ENCODE results near the gene TAOK3. TPM values are rescaled to one million over a fixed set of nuclear protein-coding genes. Genes with fewer than 3 reads are reported as not detected.

Gene TAOK3
- total and polyA plus RNA-seq, 2 of the 4 experiments (the other 2 are of a cell fraction): 26.3 to 54.5 TPM

DNA sequence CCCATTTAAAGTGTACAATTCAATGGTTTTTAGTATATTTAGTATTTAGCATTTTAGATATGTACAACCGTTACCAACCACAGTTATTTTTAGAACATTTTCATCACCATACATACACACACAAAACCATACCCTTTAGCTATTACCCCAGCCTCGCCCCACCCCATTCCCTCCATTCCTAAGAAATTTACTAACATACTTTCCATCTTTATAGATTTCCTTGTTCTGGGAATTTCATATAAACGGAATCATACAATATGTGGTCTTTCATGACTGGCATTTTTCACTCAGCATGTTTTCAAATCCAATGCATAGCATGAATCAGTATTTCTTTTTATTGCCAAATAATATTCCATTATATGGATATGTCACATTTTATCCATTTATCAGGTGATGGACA lies 101.5 kb downstream of the TAOK3 start:
- Histone ChIP-seq H3K4me2 (ENCODE audit: low read depth, low read length) (no peak overlapping the region), H3K27me3 (ENCODE audit: control insufficient read depth, insufficient read depth, low read length) (no peaks in the 10 kb centered on the region), H3K18ac (ENCODE audit: low read depth, low read length) (no peak overlapping the region), H2BK15ac (ENCODE audit: low read depth, low read length) (no peak overlapping the region), H2BK20ac (ENCODE audit: low read depth, low read length) (no peak overlapping the region), H3K36me3 (ENCODE audit: control insufficient read depth, insufficient read depth, low read length) (no peaks in the 10 kb centered on the region), H3K9me1 (ENCODE audit: insufficient read depth, low read length) (no peaks in the 10 kb centered on the region), H3K14ac (replicated peaks; ENCODE audit: low read depth, low read length) (no peak overlapping the region), H2BK5ac (ENCODE audit: low read depth, low read length, poor library complexity, severe bottlenecking) (no peak overlapping the region), H3K4me3 (ENCODE audit: insufficient read depth, low read depth, low read length) (no peak overlapping the region), H4K91ac (ENCODE audit: insufficient read depth, low read depth, low read length) (no peak overlapping the region), H3K23ac (ENCODE audit: low read depth, low read length) (no peak overlapping the region), H2AK9ac (replicated peaks; ENCODE audit: low read depth, low read length, poor library complexity) (no peak overlapping the region), H2AFZ (replicated peaks; ENCODE audit: low read length, poor library complexity) (no peak overlapping the region), H3K79me1 (ENCODE audit: low read depth in 1 of 2, low read length in 2 of 2) (peaks cover 12 to 14% of the 10 kb centered on the region in 2 experiments; a peak in 3 of 4 replicates), H3K27ac (ENCODE audit: insufficient read depth, low read length) (no peak overlapping the region), H3K4ac (ENCODE audit: low read depth, low read length) (no peak overlapping the region), H4K5ac (ENCODE audit: low read depth, low read length) (no peak overlapping the region), H2AK5ac (ENCODE audit: low read depth, low read length) (no peak overlapping the region), H2BK120ac (ENCODE audit: low read depth, low read length) (no peak overlapping the region), H3K9ac (ENCODE audit: low read depth, low read length) (no peak overlapping the region), H3K4me1 (ENCODE audit: control insufficient read depth, insufficient read depth, low read length) (no peaks in the 10 kb centered on the region), H3K9me3 (ENCODE audit: control insufficient read depth, insufficient read depth, low read length) (no peaks in the 10 kb centered on the region), H3K56ac (ENCODE audit: extremely low read depth, insufficient read depth, low read length) (no peak overlapping the region), H4K20me1 (ENCODE audit: insufficient read depth, low read length) (no peaks in the 10 kb centered on the region), H4K8ac (ENCODE audit: low read depth in 2 of 2, low read length in 2 of 2) (no peak overlapping the region)
- BruUV-seq (replicated peaks): no TSS peak
- CTCF ChIA-PET: no interaction called here
- in situ Hi-C loops (cut with MboI; ENCODE audit: low sequenced_read_pairs): no loop called here
- intact Hi-C loops (cut with micrococcal nuclease): no loop called here
- TF ChIP-seq MAZ (IDR thresholded peaks at IDR 0.05; ENCODE audit: borderline replicate concordance, low read depth, low read length) (no peak), RCOR1 (IDR thresholded peaks at IDR 0.05; ENCODE audit: insufficient replicate concordance, low read length) (no peak), BHLHE40 (IDR thresholded peaks at IDR 0.05; ENCODE audit: low read depth, low read length) (no peak), FOS (IDR thresholded peaks at IDR 0.05; ENCODE audit: low read depth, low read length) (no peak), SMC3 (IDR thresholded peaks at IDR 0.05; ENCODE audit: low read depth, low read length) (no peak), CHD1 (IDR thresholded peaks at IDR 0.05; ENCODE audit: low read depth, low read length) (no peak), CEBPB (IDR thresholded peaks at IDR 0.05; ENCODE audit: low read depth, low read length) (no peak), MXI1 (IDR thresholded peaks at IDR 0.05; ENCODE audit: borderline replicate concordance, low read depth, low read length) (no peak), NFE2L2 (IDR thresholded peaks at IDR 0.05; ENCODE audit: low read depth, low read length) (no peak), RAD21 (IDR thresholded peaks at IDR 0.05; ENCODE audit: low read length) (no peak), RFX5 (IDR thresholded peaks at IDR 0.05; ENCODE audit: low read depth, low read length) (no peak), POLR2A (IDR thresholded peaks at IDR 0.05; ENCODE audit: low read depth, low read length) (no peak), MAFK (IDR thresholded peaks at IDR 0.05; ENCODE audit: low read depth, low read length) (no peak)
- TF ChIP-seq, protein P1, sequence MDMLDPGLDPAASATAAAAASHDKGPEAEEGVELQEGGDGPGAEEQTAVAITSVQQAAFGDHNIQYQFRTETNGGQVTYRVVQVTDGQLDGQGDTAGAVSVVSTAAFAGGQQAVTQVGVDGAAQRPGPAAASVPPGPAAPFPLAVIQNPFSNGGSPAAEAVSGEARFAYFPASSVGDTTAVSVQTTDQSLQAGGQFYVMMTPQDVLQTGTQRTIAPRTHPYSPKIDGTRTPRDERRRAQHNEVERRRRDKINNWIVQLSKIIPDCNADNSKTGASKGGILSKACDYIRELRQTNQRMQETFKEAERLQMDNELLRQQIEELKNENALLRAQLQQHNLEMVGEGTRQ (IDR thresholded peaks at IDR 0.05; ENCODE audit: low read depth, low read length): no peak
- TF ChIP-seq, protein P2, sequence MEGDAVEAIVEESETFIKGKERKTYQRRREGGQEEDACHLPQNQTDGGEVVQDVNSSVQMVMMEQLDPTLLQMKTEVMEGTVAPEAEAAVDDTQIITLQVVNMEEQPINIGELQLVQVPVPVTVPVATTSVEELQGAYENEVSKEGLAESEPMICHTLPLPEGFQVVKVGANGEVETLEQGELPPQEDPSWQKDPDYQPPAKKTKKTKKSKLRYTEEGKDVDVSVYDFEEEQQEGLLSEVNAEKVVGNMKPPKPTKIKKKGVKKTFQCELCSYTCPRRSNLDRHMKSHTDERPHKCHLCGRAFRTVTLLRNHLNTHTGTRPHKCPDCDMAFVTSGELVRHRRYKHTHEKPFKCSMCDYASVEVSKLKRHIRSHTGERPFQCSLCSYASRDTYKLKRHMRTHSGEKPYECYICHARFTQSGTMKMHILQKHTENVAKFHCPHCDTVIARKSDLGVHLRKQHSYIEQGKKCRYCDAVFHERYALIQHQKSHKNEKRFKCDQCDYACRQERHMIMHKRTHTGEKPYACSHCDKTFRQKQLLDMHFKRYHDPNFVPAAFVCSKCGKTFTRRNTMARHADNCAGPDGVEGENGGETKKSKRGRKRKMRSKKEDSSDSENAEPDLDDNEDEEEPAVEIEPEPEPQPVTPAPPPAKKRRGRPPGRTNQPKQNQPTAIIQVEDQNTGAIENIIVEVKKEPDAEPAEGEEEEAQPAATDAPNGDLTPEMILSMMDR (conservative IDR thresholded peaks at IDR 0.05; ENCODE audit: low read depth, low read length): no peak
- TF ChIP-seq, protein P3, sequence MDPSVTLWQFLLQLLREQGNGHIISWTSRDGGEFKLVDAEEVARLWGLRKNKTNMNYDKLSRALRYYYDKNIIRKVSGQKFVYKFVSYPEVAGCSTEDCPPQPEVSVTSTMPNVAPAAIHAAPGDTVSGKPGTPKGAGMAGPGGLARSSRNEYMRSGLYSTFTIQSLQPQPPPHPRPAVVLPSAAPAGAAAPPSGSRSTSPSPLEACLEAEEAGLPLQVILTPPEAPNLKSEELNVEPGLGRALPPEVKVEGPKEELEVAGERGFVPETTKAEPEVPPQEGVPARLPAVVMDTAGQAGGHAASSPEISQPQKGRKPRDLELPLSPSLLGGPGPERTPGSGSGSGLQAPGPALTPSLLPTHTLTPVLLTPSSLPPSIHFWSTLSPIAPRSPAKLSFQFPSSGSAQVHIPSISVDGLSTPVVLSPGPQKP (IDR thresholded peaks at IDR 0.05; ENCODE audit: borderline replicate concordance, low read depth, low read length): no peak
- dilution Hi-C loops (cut with HindIII; ENCODE audit: low sequenced_read_pairs, unreplicated experiment): no loop called here
- ATAC-seq (ENCODE audit: low read depth) (no peak), DNase-seq (no peak)
- no CpG with 5 or more reads among the region's 3 CpGs for WGBS, 2 experiments (ENCODE audit: extremely low coverage in 2 of 2, insufficient read length in 1 of 2)
- POLR2A ChIA-PET (ENCODE audit: unreplicated experiment): no interaction called here
